IMR-90 (cell line): Measurements from ENCODE around the gene ZNF320. TPM values are rescaled to one million over a fixed set of nuclear protein-coding genes. Genes with fewer than 3 reads are reported as not detected.
"Not testable (repeated sequence)": the region's sequence is repeated elsewhere in the genome, so short reads cannot be mapped to it uniquely, and the experiment has no call there.

ENCODE experiments used
- ATAC-seq: fragments of 200-7000 bp; cut with Tn5 transposase; 2 replicates; pipeline ENCODE4 v1.9.1; 2020; ENCODE audit warnings: low read depth, mild to moderate bottlenecking, moderate library complexity
- BruUV-seq: library from RNA; stranded (reverse); fragments of 400-500 nt; replicated peaks from 2 replicates; lab custom pipeline; 2021; lab: Mats Ljungman, UMichigan
- CTCF ChIA-PET: fragments of 300-600 bp; formaldehyde crosslinking; extraction: SDS; loops from one replicate; lab custom pipeline; 2021; ENCODE audit warnings: antibody characterized with exemption; lab: Yijun Ruan, JAX
- POLR2A ChIA-PET: fragments of 300-600 bp; sonication (Branson Sonifier 250); formaldehyde crosslinking; loops from one replicate; lab custom pipeline; 2022; ENCODE audit warnings: antibody characterized with exemption; ENCODE audit not compliant: unreplicated experiment; lab: Charles Lee
- DNase-seq: peaks from one replicate; pipeline ENCODE4 v3.0.0; 2013
- H2AFZ ChIP-seq: replicated peaks from 2 replicates; pipeline ENCODE3; 2013; ENCODE audit warnings: low read length, mild to moderate bottlenecking; ENCODE audit not compliant: poor library complexity
- H2AK5ac ChIP-seq: 2 replicates; pipeline ENCODE4 v1.6.1; 2013; ENCODE audit warnings: low read depth, low read length, inconsistent platforms
- H2AK9ac ChIP-seq: replicated peaks from 2 replicates; pipeline ENCODE3; 2013; ENCODE audit warnings: mild to moderate bottlenecking, low read depth, low read length, moderate library complexity; ENCODE audit not compliant: poor library complexity
- H2BK120ac ChIP-seq: 2 replicates; pipeline ENCODE4 v1.6.1; 2013; ENCODE audit warnings: low read depth, low read length, inconsistent platforms
- H2BK15ac ChIP-seq: 3 replicates; pipeline ENCODE4 v1.6.1; 2013; ENCODE audit warnings: low read depth, low read length, inconsistent platforms
- H2BK20ac ChIP-seq: 2 replicates; pipeline ENCODE4 v1.6.1; 2013; ENCODE audit warnings: low read depth, mild to moderate bottlenecking, inconsistent platforms, low read length, moderate library complexity
- H2BK5ac ChIP-seq: 2 replicates; pipeline ENCODE4 v1.6.1; 2013; ENCODE audit warnings: mild to moderate bottlenecking, low read depth, low read length, inconsistent platforms; ENCODE audit not compliant: poor library complexity, severe bottlenecking
- H3K14ac ChIP-seq: replicated peaks from 2 replicates; pipeline ENCODE4 v1.6.1; 2013; ENCODE audit warnings: low read depth, low read length, inconsistent platforms
- H3K18ac ChIP-seq: 2 replicates; pipeline ENCODE4 v1.6.1; 2013; ENCODE audit warnings: low read depth, low read length, control low read depth
- H3K23ac ChIP-seq: 2 replicates; pipeline ENCODE4 v1.6.1; 2013; ENCODE audit warnings: low read depth, low read length, inconsistent platforms
- H3K27ac ChIP-seq: 2 replicates; pipeline ENCODE4 v1.5.1; 2013; ENCODE audit warnings: mild to moderate bottlenecking, control low read depth, low read length; ENCODE audit not compliant: insufficient read depth
- H3K27me3 ChIP-seq: 2 replicates; pipeline ENCODE4 v1.6.1; 2013; ENCODE audit warnings: low read length; ENCODE audit not compliant: control insufficient read depth, insufficient read depth
- H3K36me3 ChIP-seq: 2 replicates; pipeline ENCODE4 v1.6.1; 2013; ENCODE audit warnings: low read length, mixed read lengths; ENCODE audit not compliant: control insufficient read depth, insufficient read depth
- H3K4ac ChIP-seq: 2 replicates; pipeline ENCODE4 v1.6.1; 2013; ENCODE audit warnings: low read depth, low read length, inconsistent platforms
- H3K4me1 ChIP-seq: 2 replicates; pipeline ENCODE4 v1.6.1; 2013; ENCODE audit warnings: low read length, mixed read lengths; ENCODE audit not compliant: control insufficient read depth, insufficient read depth
- H3K4me2 ChIP-seq: 2 replicates; pipeline ENCODE4 v1.6.1; 2013; ENCODE audit warnings: low read depth, mild to moderate bottlenecking, control low read depth, low read length, moderate library complexity
- H3K4me3 ChIP-seq: 2 replicates; pipeline ENCODE4 v1.5.1; 2013; ENCODE audit warnings: low read depth, mild to moderate bottlenecking, control low read depth, low read length, moderate library complexity; ENCODE audit not compliant: insufficient read depth
- H3K56ac ChIP-seq: 2 replicates; pipeline ENCODE4 v1.6.1; 2013; ENCODE audit warnings: low read length, inconsistent platforms; ENCODE audit not compliant: insufficient read depth; ENCODE audit errors: extremely low read depth
- H3K79me1 ChIP-seq, 2 experiments: 2 replicates each; pipeline ENCODE4 v1.6.1; 2013; ENCODE audit warnings: low read length in 2 of 2, inconsistent platforms in 1 of 2, low read depth in 1 of 2
- H3K9ac ChIP-seq: 2 replicates; pipeline ENCODE4 v1.6.1; 2013; ENCODE audit warnings: low read depth, low read length, control low read depth
- H3K9me1 ChIP-seq: 2 replicates; pipeline ENCODE4 v1.6.1; 2013; ENCODE audit warnings: low read length, inconsistent platforms; ENCODE audit not compliant: insufficient read depth
- H3K9me3 ChIP-seq: 2 replicates; pipeline ENCODE4 v1.6.1; 2013; ENCODE audit warnings: low read length; ENCODE audit not compliant: control insufficient read depth, insufficient read depth
- H4K20me1 ChIP-seq: 2 replicates; pipeline ENCODE4 v1.6.1; 2013; ENCODE audit warnings: low read length, inconsistent platforms; ENCODE audit not compliant: insufficient read depth
- H4K5ac ChIP-seq: 2 replicates; pipeline ENCODE4 v1.6.1; 2013; ENCODE audit warnings: mild to moderate bottlenecking, low read depth, low read length, control low read depth
- H4K8ac ChIP-seq, 2 experiments: 2 replicates each; pipeline ENCODE4 v1.6.1; 2013; ENCODE audit warnings: low read depth in 2 of 2, low read length in 2 of 2, control low read depth in 1 of 2, inconsistent platforms in 1 of 2
- H4K91ac ChIP-seq: 2 replicates; pipeline ENCODE4 v1.6.1; 2013; ENCODE audit warnings: low read depth, low read length, inconsistent platforms; ENCODE audit not compliant: insufficient read depth
- WGBS, 2 experiments: methylation state at CpG; one replicate each; pipeline versions ENCODE4 v1.1.5 to v1.1.7; 2013; ENCODE audit warnings: missing lambda C conversion rate in 2 of 2; ENCODE audit not compliant: insufficient read length in 1 of 2; ENCODE audit errors: extremely low coverage in 2 of 2; 5-methylcytosine and 5-hydroxymethylcytosine counted together
- dilution Hi-C: fragments of 300-500 bp; cut with HindIII; formaldehyde crosslinking; loops from one replicate; pipeline ENCODE4 v1.14.3; 2018; ENCODE audit warnings: low sequenced_read_pairs; ENCODE audit not compliant: unreplicated experiment
- in situ Hi-C: fragments of 300-500 bp; cut with MboI; formaldehyde crosslinking; loops from 3 replicates; pipeline ENCODE4 v1.14.3; 2019; ENCODE audit warnings: low sequenced_read_pairs, inconsistent platforms, mixed read lengths
- intact Hi-C: fragments of 100-400 bp; cut with micrococcal nuclease; formaldehyde crosslinking; loops from 2 replicates; pipeline ENCODE4 v1.10.0; 2022
- polyA plus RNA-seq, 3 experiments: library from polyadenylated mRNA; depleted of rRNA; stranded (reverse); fragments of >200 nt; gene quantifications; 2 replicates each; pipeline ENCODE4 v1.2.3, GENCODE V29; 2012; ENCODE audit warnings: low replicate concordance in 1 of 3
- total RNA-seq: library from RNA; depleted of rRNA; stranded (reverse); fragments of >200 nt; gene quantifications from 2 replicates; pipeline ENCODE4 v1.2.3, GENCODE V29; 2012

Gene ZNF320
- total and polyA plus RNA-seq, 2 of the 4 experiments (the other 2 are of a cell fraction): 3.4 to 5.0 TPM

GRCh38 chr19:52898596-52898995, 1.2 kb upstream of the ZNF320 start:
- H2BK5ac ChIP-seq, H3K79me1 ChIP-seq, intact Hi-C loops, H4K5ac ChIP-seq, H3K4ac ChIP-seq, H3K14ac ChIP-seq, H2BK120ac ChIP-seq, H3K4me1 ChIP-seq, H2AFZ ChIP-seq, CTCF ChIA-PET, dilution Hi-C loops, H3K27me3 ChIP-seq, ATAC-seq, H3K9me1 ChIP-seq, H2BK20ac ChIP-seq, H4K91ac ChIP-seq, H3K4me2 ChIP-seq, POLR2A ChIA-PET, H2BK15ac ChIP-seq, H3K9ac ChIP-seq, H3K9me3 ChIP-seq, BruUV-seq, H4K20me1 ChIP-seq, H2AK9ac ChIP-seq, H3K27ac ChIP-seq, H3K56ac ChIP-seq, H3K23ac ChIP-seq, H3K4me3 ChIP-seq, DNase-seq, in situ Hi-C loops, H3K18ac ChIP-seq, H2AK5ac ChIP-seq, H3K36me3 ChIP-seq: not testable (repeated sequence)
- H4K8ac ChIP-seq: peak overlapping the region in 1 of 2 experiments; percentile 77; a peak in 1 of 4 replicates
- WGBS, 2 experiments: 100% methylated on average over 1 of the region's 10 CpGs; no CpG with 5 or more reads in 1 of the 2 experiments
